ENCODE data around the gene UGDH. TPM values are rescaled to one million over a fixed set of nuclear protein-coding genes. Genes with fewer than 3 reads are reported as not detected.

UGDH gene
- total and polyA plus RNA-seq, 2 of the 13 experiments (the other 11 are each of a cell fraction or from before 2014, with no cell fraction given): 99.0 to 384 TPM

- TF ChIP-seq ZBTB26 (CRISPR knock-in tag; IDR thresholded peaks at IDR 0.05; ENCODE audit: borderline replicate concordance): no peak
- TF ChIP-seq ZKSCAN8 (CRISPR knock-in tag; IDR thresholded peaks at IDR 0.05; ENCODE audit: borderline replicate concordance): no peak
- TF ChIP-seq DNMT3B (CRISPR knock-in tag; conservative IDR thresholded peaks at IDR 0.05): peak; percentile 31; the same call in 1 of the 2 replicates
- TF ChIP-seq ZNF891 (CRISPR knock-in tag; IDR thresholded peaks at IDR 0.05): peak; percentile 73; the same call in 1 of the 2 replicates
- TF ChIP-seq HOXA9 (CRISPR knock-in tag; IDR thresholded peaks at IDR 0.05; ENCODE audit: borderline replicate concordance): 0 out of 2 replicates have a peak, but pooled peaks have one; percentile 52
- TF ChIP-seq PRDM10 (CRISPR knock-in tag; IDR thresholded peaks at IDR 0.05; ENCODE audit: low read depth): peak; percentile 73; the same call in 1 of the 2 replicates
- TF ChIP-seq DZIP1 (CRISPR knock-in tag; IDR thresholded peaks at IDR 0.05): peak; percentile 17; the same call in 1 of the 2 replicates
- no peak for TF ChIP-seq LCORL (IDR thresholded peaks at IDR 0.05)
- no peak for TF ChIP-seq LCORL (CRISPR knock-in tag; IDR thresholded peaks at IDR 0.05)
- TF ChIP-seq DMAP1 (CRISPR knock-in tag; IDR thresholded peaks at IDR 0.05): peak; percentile 95
- no peak for TF ChIP-seq CBX2 (IDR thresholded peaks at IDR 0.05; ENCODE audit: low read depth, low read length)
- TF ChIP-seq CBX2 (CRISPR knock-in tag; IDR thresholded peaks at IDR 0.05; ENCODE audit: low read depth): no peak
- TF ChIP-seq MIER2 (CRISPR knock-in tag; IDR thresholded peaks at IDR 0.05): no peak
- peak; percentile 97; the same call in 1 of the 2 replicates for TF ChIP-seq PAX8 (CRISPR knock-in tag; IDR thresholded peaks at IDR 0.05; ENCODE audit: borderline replicate concordance)
- TF ChIP-seq SIN3A (IDR thresholded peaks at IDR 0.05; ENCODE audit: borderline replicate concordance, low read depth, low read length): peak; percentile 89
- peak; percentile 72; the same call in 1 of the 2 replicates for TF ChIP-seq ARNT2 (CRISPR knock-in tag; IDR thresholded peaks at IDR 0.05; ENCODE audit: low read depth)
- TF ChIP-seq TAF15 (IDR thresholded peaks at IDR 0.05; ENCODE audit: low read depth, low read length, poor library complexity, severe bottlenecking): no peak
- peak; percentile 94; the same call in 1 of the 2 replicates for TF ChIP-seq BRCA1 (CRISPR knock-in tag; IDR thresholded peaks at IDR 0.05)
- no peak for TF ChIP-seq MAFK (conservative IDR thresholded peaks at IDR 0.05 in 1 of 2, IDR thresholded peaks at IDR 0.05 in 1 of 2; ENCODE audit: low read length in 2 of 2)
- 0 out of 2 replicates have a peak, but pooled peaks have one; percentile 2 for TF ChIP-seq ZNF572 (CRISPR knock-in tag; IDR thresholded peaks at IDR 0.05)
- TF ChIP-seq KAT7 (CRISPR knock-in tag; IDR thresholded peaks at IDR 0.05; ENCODE audit: borderline replicate concordance): 0 out of 2 replicates have a peak, but pooled peaks have one; percentile 51
- no peak for TF ChIP-seq PTBP1 (IDR thresholded peaks at IDR 0.05; ENCODE audit: low read depth, low read length, poor library complexity, severe bottlenecking)
- no peak; the same call in 1 of the 2 replicates for TF ChIP-seq ZNF619 (CRISPR knock-in tag; IDR thresholded peaks at IDR 0.05)
These were observed 68.5 kb downstream of the UGDH start, which contains the start of the genes LIAS and RPL9 (continued) for GRCh38 chr4:39458505-39459300.
